ENCODE measurements around the gene ARHGEF2. TPM values are rescaled to one million over a fixed set of nuclear protein-coding genes. Genes with fewer than 3 reads are reported as not detected.

ARHGEF2 gene
- total RNA-seq, 1 donor from 2014 or later, result 80.6 TPM

- DNase-seq (ENCODE audit: extremely low spot score, unreplicated experiment), result no peak
- H3K27me3 Mint-ChIP-seq, result no peaks in the 10 kb centered on the region
- H3K36me3 Mint-ChIP-seq, result no peaks in the 10 kb centered on the region
- TF ChIP-seq CTCF (conservative IDR thresholded peaks at IDR 0.05), result no peak
- H3K27ac Mint-ChIP-seq, result no peak overlapping the region
- H3K9me3 Mint-ChIP-seq, result no peaks in the 10 kb centered on the region
- H3K4me3 Mint-ChIP-seq, result no peak overlapping the region
- H3K4me1 Mint-ChIP-seq (ENCODE audit: unreplicated experiment), result peaks cover 81% of the 10 kb centered on the region
Measured at GRCh38 chr1:155971910-155972809, 6.2 kb downstream of the ARHGEF2 start.

- Mint-ChIP-seq H3K4me1 (ENCODE audit: unreplicated experiment) (peaks cover 66% of the 10 kb centered on the region), H3K36me3 (no peaks in the 10 kb centered on the region), H3K4me3 (peak overlapping the region; percentile 14), H3K27me3 (no peaks in the 10 kb centered on the region), H3K9me3 (no peaks in the 10 kb centered on the region), H3K27ac (peak overlapping the region; percentile 67)
- TF ChIP-seq CTCF (conservative IDR thresholded peaks at IDR 0.05), result no peak
- DNase-seq (ENCODE audit: extremely low spot score, unreplicated experiment), result no peak
Measured at GRCh38 chr1:155970531-155971167, 7.7 kb downstream of the ARHGEF2 start.

- no peak overlapping the region for H3K27ac Mint-ChIP-seq
- no peaks in the 10 kb centered on the region for H3K9me3 Mint-ChIP-seq
- no peak for TF ChIP-seq CTCF (conservative IDR thresholded peaks at IDR 0.05)
- peaks cover under 1% of the 10 kb centered on the region for H3K36me3 Mint-ChIP-seq
- peaks cover 54% of the 10 kb centered on the region for H3K4me1 Mint-ChIP-seq (ENCODE audit: unreplicated experiment)
- no peak for DNase-seq (ENCODE audit: extremely low spot score, unreplicated experiment)
- no peak overlapping the region for H3K4me3 Mint-ChIP-seq
- no peaks in the 10 kb centered on the region for H3K27me3 Mint-ChIP-seq
Measured at GRCh38 chr1:155969377-155969791, 9.0 kb downstream of the ARHGEF2 start.

GRCh38 chr1:155968670-155969069 lies 9.7 kb downstream of the ARHGEF2 start:
- Mint-ChIP-seq H3K4me3 (no peak overlapping the region), H3K36me3 (peaks cover 4% of the 10 kb centered on the region), H3K4me1 (ENCODE audit: unreplicated experiment) (peaks cover 50% of the 10 kb centered on the region), H3K27me3 (no peaks in the 10 kb centered on the region), H3K9me3 (no peaks in the 10 kb centered on the region), H3K27ac (no peak overlapping the region)
- TF ChIP-seq CTCF (conservative IDR thresholded peaks at IDR 0.05), result no peak
- no peak for DNase-seq (ENCODE audit: extremely low spot score, unreplicated experiment)

GRCh38 chr1:155968051-155968400 lies 10.3 kb downstream of the ARHGEF2 start:
- DNase-seq (ENCODE audit: extremely low spot score, unreplicated experiment), result no peak
- no peaks in the 10 kb centered on the region for H3K9me3 Mint-ChIP-seq
- TF ChIP-seq CTCF (conservative IDR thresholded peaks at IDR 0.05), result no peak
- H3K4me1 Mint-ChIP-seq (ENCODE audit: unreplicated experiment), result peaks cover 47% of the 10 kb centered on the region
- H3K4me3 Mint-ChIP-seq, result peak overlapping the region; percentile 44
- H3K36me3 Mint-ChIP-seq, result peaks cover 4% of the 10 kb centered on the region
- no peak overlapping the region for H3K27ac Mint-ChIP-seq
- H3K27me3 Mint-ChIP-seq, result no peaks in the 10 kb centered on the region
